Astrocyte (in vitro differentiated cells and primary cell): ENCODE results near the gene NCOA3. TPM values are rescaled to one million over a fixed set of nuclear protein-coding genes. Genes with fewer than 3 reads are reported as not detected.
A peak's percentile ranks its signal among the peaks of the same experiment; 100 is the strongest.
"Not testable (repeated sequence)": the region's sequence is repeated elsewhere in the genome, so short reads cannot be mapped to it uniquely, and the experiment has no call there.

Experiments
- DNase-seq: peaks from one replicate; pipeline ENCODE4 v3.0.0-alpha.2; 2010; ENCODE audit warnings: low read depth
- FAIRE-seq: peaks from 2 replicates; lab custom pipeline; 2011; peaks lifted over from hg19 to GRCh38; lab: Jason Lieb, UNC
- H2AFZ ChIP-seq: 2 replicates; pipeline ENCODE4 v1.6.0; 2012; ENCODE audit warnings: low read depth, low read length, inconsistent platforms
- H3K27ac ChIP-seq: 2 replicates; pipeline ENCODE4 v1.5.1; 2011; ENCODE audit warnings: low read depth, low read length, inconsistent platforms
- H3K27me3 ChIP-seq: 2 replicates; pipeline ENCODE4 v1.6.0; 2011; ENCODE audit warnings: low read length, inconsistent platforms; ENCODE audit not compliant: insufficient read depth
- H3K36me3 ChIP-seq: 2 replicates; pipeline ENCODE4 v1.5.1; 2011; ENCODE audit warnings: low read length, inconsistent platforms; ENCODE audit not compliant: insufficient read depth
- H3K4me1 ChIP-seq: 2 replicates; pipeline ENCODE4 v1.5.1; 2011; ENCODE audit warnings: low read length, inconsistent platforms; ENCODE audit not compliant: insufficient read depth
- H3K4me2 ChIP-seq: 2 replicates; pipeline ENCODE4 v1.6.0; 2012; ENCODE audit warnings: low read length, inconsistent platforms
- H3K4me3 ChIP-seq: 2 replicates; pipeline ENCODE4 v1.5.1; 2011; ENCODE audit warnings: low read depth, mild to moderate bottlenecking, low read length, inconsistent platforms; ENCODE audit not compliant: insufficient read depth
- H3K79me2 ChIP-seq: 2 replicates; pipeline ENCODE4 v1.6.0; 2012; ENCODE audit warnings: mild to moderate bottlenecking, low read length, inconsistent platforms; ENCODE audit not compliant: insufficient read depth
- H3K9ac ChIP-seq: 2 replicates; pipeline ENCODE4 v1.6.0; 2012; ENCODE audit warnings: mild to moderate bottlenecking, low read length, inconsistent platforms
- H3K9me3 ChIP-seq: 2 replicates; pipeline ENCODE4 v1.5.1; 2012; ENCODE audit warnings: low read depth, mild to moderate bottlenecking, low read length, inconsistent platforms; ENCODE audit not compliant: insufficient read depth
- H4K20me1 ChIP-seq: 2 replicates; pipeline ENCODE4 v1.6.0; 2012; ENCODE audit warnings: low read length, inconsistent platforms; ENCODE audit not compliant: insufficient read depth
- H3K27ac Mint-ChIP-seq: one replicate; pipeline ENCODE4 v1.8.0; 2021; ENCODE audit warnings: mild to moderate bottlenecking, mixed read lengths; ENCODE audit not compliant: unreplicated experiment
- H3K27me3 Mint-ChIP-seq: one replicate; pipeline ENCODE4 v1.8.0; 2021; ENCODE audit warnings: low read depth, mixed read lengths; ENCODE audit not compliant: unreplicated experiment
- H3K36me3 Mint-ChIP-seq: one replicate; pipeline ENCODE4 v1.8.0; 2021; ENCODE audit warnings: low read depth, mixed read lengths; ENCODE audit not compliant: unreplicated experiment
- H3K4me1 Mint-ChIP-seq: one replicate; pipeline ENCODE4 v1.8.0; 2021; ENCODE audit warnings: low read depth, mixed read lengths; ENCODE audit not compliant: unreplicated experiment
- H3K4me3 Mint-ChIP-seq: one replicate; pipeline ENCODE4 v1.8.0; 2021; ENCODE audit warnings: mild to moderate bottlenecking, moderate library complexity, mixed read lengths; ENCODE audit not compliant: unreplicated experiment
- H3K9me3 Mint-ChIP-seq: one replicate; pipeline ENCODE4 v1.8.0; 2021; ENCODE audit warnings: mild to moderate bottlenecking, mixed read lengths; ENCODE audit not compliant: unreplicated experiment
- EZH2 ChIP-seq: IDR thresholded peaks from 2 replicates; pipeline ENCODE4 v1.6.1; 2012; ENCODE audit warnings: mild to moderate bottlenecking, low read length, inconsistent platforms; ENCODE audit not compliant: insufficient read depth
- total RNA-seq: library from RNA; stranded (reverse); gene quantifications from 2 replicates; pipeline ENCODE4 v1.2.1, GENCODE V29; 2021
- TF ChIP-seq, protein P1 (sequence below): IDR thresholded peaks from 2 replicates; pipeline ENCODE4 v1.5.1; 2011; ENCODE audit warnings: low read depth, mild to moderate bottlenecking, inconsistent platforms, low read length, moderate library complexity; ENCODE audit not compliant: insufficient read depth

Gene NCOA3
- total RNA-seq, 1 donor from 2014 or later = 30.5 TPM

DNA sequence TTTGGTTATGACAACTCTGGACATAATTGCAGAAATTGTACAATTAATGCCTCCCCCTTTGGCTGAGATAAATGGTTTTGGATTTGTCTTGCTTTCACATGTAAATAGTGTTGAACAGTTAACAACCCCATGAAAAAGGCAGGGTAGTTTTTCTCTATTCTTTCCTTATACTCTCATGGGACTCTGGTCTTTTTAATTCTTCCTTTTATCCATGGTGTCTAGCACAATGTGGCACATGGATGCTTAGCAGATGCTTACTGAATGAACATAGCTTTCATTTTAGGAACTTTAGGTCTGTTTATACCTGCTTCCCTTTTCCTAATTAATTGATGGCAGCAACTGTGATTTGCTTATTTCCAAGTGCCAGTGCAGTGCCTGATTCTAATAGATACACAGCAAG is 75.6 kb downstream of the NCOA3 start:
- no peak overlapping the region for H2AFZ ChIP-seq
- H4K20me1 ChIP-seq = peaks cover 30% of the 10 kb centered on the region
- H3K9me3 Mint-ChIP-seq = peaks cover 4% of the 10 kb centered on the region
- H3K4me1 Mint-ChIP-seq = peaks cover 12% of the 10 kb centered on the region
- H3K27ac ChIP-seq = peak overlapping the region; percentile 6
- H3K4me3 ChIP-seq = no peak overlapping the region
- no peaks in the 10 kb centered on the region for H3K27me3 Mint-ChIP-seq
- DNase-seq (no peak), FAIRE-seq (no peak)
- H3K9me3 ChIP-seq = no peaks in the 10 kb centered on the region
- no peak overlapping the region for H3K27ac Mint-ChIP-seq
- peaks cover 5% of the 10 kb centered on the region for H3K36me3 Mint-ChIP-seq
- peaks cover 59% of the 10 kb centered on the region for H3K79me2 ChIP-seq
- H3K9ac ChIP-seq = peak overlapping the region; percentile 26
- peak overlapping the region; percentile 59 for H3K4me2 ChIP-seq
- no peak for TF ChIP-seq EZH2
- TF ChIP-seq, protein P1, sequence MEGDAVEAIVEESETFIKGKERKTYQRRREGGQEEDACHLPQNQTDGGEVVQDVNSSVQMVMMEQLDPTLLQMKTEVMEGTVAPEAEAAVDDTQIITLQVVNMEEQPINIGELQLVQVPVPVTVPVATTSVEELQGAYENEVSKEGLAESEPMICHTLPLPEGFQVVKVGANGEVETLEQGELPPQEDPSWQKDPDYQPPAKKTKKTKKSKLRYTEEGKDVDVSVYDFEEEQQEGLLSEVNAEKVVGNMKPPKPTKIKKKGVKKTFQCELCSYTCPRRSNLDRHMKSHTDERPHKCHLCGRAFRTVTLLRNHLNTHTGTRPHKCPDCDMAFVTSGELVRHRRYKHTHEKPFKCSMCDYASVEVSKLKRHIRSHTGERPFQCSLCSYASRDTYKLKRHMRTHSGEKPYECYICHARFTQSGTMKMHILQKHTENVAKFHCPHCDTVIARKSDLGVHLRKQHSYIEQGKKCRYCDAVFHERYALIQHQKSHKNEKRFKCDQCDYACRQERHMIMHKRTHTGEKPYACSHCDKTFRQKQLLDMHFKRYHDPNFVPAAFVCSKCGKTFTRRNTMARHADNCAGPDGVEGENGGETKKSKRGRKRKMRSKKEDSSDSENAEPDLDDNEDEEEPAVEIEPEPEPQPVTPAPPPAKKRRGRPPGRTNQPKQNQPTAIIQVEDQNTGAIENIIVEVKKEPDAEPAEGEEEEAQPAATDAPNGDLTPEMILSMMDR = no peak
- H3K4me1 ChIP-seq = peaks cover 21% of the 10 kb centered on the region
- no peaks in the 10 kb centered on the region for H3K27me3 ChIP-seq
- no peak overlapping the region for H3K4me3 Mint-ChIP-seq
- H3K36me3 ChIP-seq = no peaks in the 10 kb centered on the region

DNA sequence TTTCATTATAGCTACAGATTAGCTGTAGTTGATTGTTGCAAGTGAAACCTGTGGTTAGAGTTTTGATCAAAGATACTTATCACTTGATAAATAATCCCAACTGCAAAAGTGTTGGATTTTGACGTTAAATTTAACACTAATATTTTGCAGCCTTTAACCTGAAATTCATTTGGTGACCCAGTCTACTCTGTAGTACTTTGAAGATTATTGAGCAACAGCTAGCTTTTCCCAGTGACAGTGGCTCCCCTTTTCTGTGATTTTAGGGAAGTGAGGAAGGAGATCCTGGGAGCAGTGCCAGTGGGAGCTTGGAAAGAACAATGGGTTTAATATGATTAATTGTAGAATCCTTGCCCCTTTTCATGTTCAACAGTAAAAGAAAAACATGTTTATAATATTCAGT is 76.9 kb downstream of the NCOA3 start:
- Histone ChIP-seq H3K36me3 (no peaks in the 10 kb centered on the region), H3K27ac (no peak overlapping the region), H3K27me3 (no peaks in the 10 kb centered on the region), H4K20me1 (peaks cover 32% of the 10 kb centered on the region), H3K4me3 (no peak overlapping the region), H3K79me2 (peaks cover 62% of the 10 kb centered on the region), H3K4me1 (peaks cover 21% of the 10 kb centered on the region), H3K4me2 (no peak overlapping the region), H3K9me3 (no peaks in the 10 kb centered on the region), H2AFZ (no peak overlapping the region), H3K9ac (no peak overlapping the region)
- Mint-ChIP-seq H3K27ac (no peak overlapping the region), H3K27me3 (no peaks in the 10 kb centered on the region), H3K36me3 (peaks cover 3% of the 10 kb centered on the region), H3K4me1 (peaks cover 12% of the 10 kb centered on the region), H3K9me3 (no peaks in the 10 kb centered on the region), H3K4me3 (no peak overlapping the region)
- DNase-seq (no peak), FAIRE-seq (no peak)
- no peak for TF ChIP-seq EZH2
- TF ChIP-seq, protein P1 = no peak

DNA sequence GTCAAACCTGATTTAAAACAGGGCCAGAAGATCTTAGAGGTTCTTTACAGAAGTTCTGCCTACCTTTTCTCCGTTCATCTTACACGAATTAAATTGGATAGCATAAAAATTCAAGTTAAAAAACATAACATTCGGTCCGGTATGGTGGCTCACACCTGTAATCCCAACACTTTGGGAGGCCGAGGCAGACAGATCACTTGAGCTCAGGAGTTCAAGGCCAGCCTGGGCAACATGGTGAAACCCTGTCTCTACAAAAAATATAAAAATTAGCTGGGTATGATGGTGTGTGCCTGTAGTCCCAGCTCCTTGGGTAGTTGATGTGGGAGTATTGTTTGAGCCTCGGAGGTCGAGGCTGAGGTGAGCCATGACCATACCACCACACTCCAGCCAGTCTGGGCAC is 79.0 kb downstream of the NCOA3 start:
- H3K9me3 ChIP-seq, H3K9ac ChIP-seq, FAIRE-seq, H2AFZ ChIP-seq, H3K36me3 ChIP-seq, H3K4me2 ChIP-seq, DNase-seq, H3K4me3 Mint-ChIP-seq, H3K4me3 ChIP-seq, H3K36me3 Mint-ChIP-seq, H3K27me3 ChIP-seq, H3K27ac ChIP-seq, H3K4me1 Mint-ChIP-seq, H3K9me3 Mint-ChIP-seq, H3K27me3 Mint-ChIP-seq: not testable (repeated sequence)
- peaks cover 32% of the 10 kb centered on the region for H4K20me1 ChIP-seq
- H3K27ac Mint-ChIP-seq = peak overlapping the region; percentile 34
- H3K79me2 ChIP-seq = peaks cover 55% of the 10 kb centered on the region
- H3K4me1 ChIP-seq = peaks cover 12% of the 10 kb centered on the region
